HCT116 (cell line): ENCODE data around the gene CISTR. TPM values are rescaled to one million over a fixed set of nuclear protein-coding genes. Genes with fewer than 3 reads are reported as not detected.

ENCODE experiments used
- ATAC-seq: fragments of 200-7000 bp; cut with Tn5 transposase; 2 replicates; pipeline ENCODE4 v1.9.1; 2020; ENCODE audit warnings: mild to moderate bottlenecking, moderate library complexity
- BruUV-seq: library from RNA; stranded (reverse); fragments of 400-500 nt; replicated peaks from 2 replicates; lab custom pipeline; 2021; lab: Mats Ljungman, UMichigan
- CTCF ChIA-PET: fragments of 300-600 bp; sonication (Branson Sonifier 250); formaldehyde crosslinking; loops from one replicate; lab custom pipeline; 2021; ENCODE audit warnings: antibody characterized with exemption; lab: Charles Lee
- POLR2A ChIA-PET: fragments of 300-600, 350-600 bp; sonication (Branson Sonifier 250); formaldehyde crosslinking; loops from one replicate; lab custom pipeline; 2021; ENCODE audit warnings: antibody characterized with exemption; lab: Charles Lee
- RAD21 ChIA-PET, 2 experiments: fragments of 300-600 bp; sonication (Branson Sonifier 250); formaldehyde crosslinking; loops; one replicate each; lab custom pipeline; 2023; ENCODE audit warnings: low total read pairs in 2 of 2; ENCODE audit not compliant: uncharacterized antibody in 2 of 2, unreplicated experiment in 2 of 2, low non-redundant PET in 1 of 2; lab: Charles Lee
- DNase-seq: peaks from one replicate; pipeline ENCODE4 v3.0.0-alpha.2; 2010; ENCODE audit warnings: low read depth, low spot score
- H2AFZ ChIP-seq: fragments of 200-600 bp; shearing (Covaris generic), sonication (generic); 2 replicates; pipeline ENCODE4 v1.6.1; 2017; ENCODE audit warnings: low read depth, mixed run types, mixed read lengths, antibody characterized with exemption, low read length; ENCODE audit not compliant: poor library complexity, severe bottlenecking
- H3K27ac ChIP-seq: 2 replicates; pipeline ENCODE4 v1.5.1; 2012; ENCODE audit warnings: low read depth, low read length
- H3K27me3 ChIP-seq: fragments of 200-600 bp; sonication (generic); 2 replicates; pipeline ENCODE4 v1.6.1; 2016; ENCODE audit warnings: mixed run types, low read length, mixed read lengths; ENCODE audit not compliant: insufficient read depth
- H3K36me3 ChIP-seq, 2 experiments: fragments of 200-500 bp in 1 of 2; fragments of 200-600 bp in 1 of 2; sonication (Bioruptor generic) in 1 of 2; sonication (generic) in 1 of 2; 2 replicates each; pipeline versions ENCODE4 v1.5.1 to v1.6.1; 2014 to 2016; ENCODE audit warnings: low read length in 2 of 2, inconsistent platforms in 1 of 2, mixed read lengths in 1 of 2, mixed run types in 1 of 2; ENCODE audit not compliant: insufficient read depth in 2 of 2, control insufficient read depth in 1 of 2
- H3K4me1 ChIP-seq, 2 experiments: fragments of 200-600 bp in 1 of 2; sonication (generic) in 1 of 2; 2 replicates each; pipeline versions ENCODE4 v1.5.1 to v1.6.1; 2012 to 2017; ENCODE audit warnings: low read length in 2 of 2, inconsistent platforms in 1 of 2, mild to moderate bottlenecking in 1 of 2, mixed read lengths in 1 of 2, mixed run types in 1 of 2, moderate library complexity in 1 of 2; ENCODE audit not compliant: insufficient read depth in 2 of 2, control insufficient read depth in 1 of 2
- H3K4me2 ChIP-seq: fragments of 200-600 bp; sonication (generic); 2 replicates; pipeline ENCODE4 v1.6.1; 2017; ENCODE audit warnings: mixed run types, low read length, mixed read lengths
- H3K4me3 ChIP-seq, 2 experiments: fragments of 200-600 bp in 1 of 2; sonication (generic) in 1 of 2; replicated peaks in 1 of 2; 2 replicates each; pipeline ENCODE4 v1.5.1; 2011 to 2016; ENCODE audit warnings: low read length in 2 of 2, control low read depth in 1 of 2, low read depth in 1 of 2, mild to moderate bottlenecking in 1 of 2, mixed read lengths in 1 of 2, mixed run types in 1 of 2
- H3K79me2 ChIP-seq: fragments of 200-600 bp; sonication (generic); 2 replicates; pipeline ENCODE4 v1.6.1; 2017; ENCODE audit warnings: mild to moderate bottlenecking, mixed run types, low read length, moderate library complexity, mixed read lengths; ENCODE audit not compliant: insufficient read depth
- H3K9ac ChIP-seq: fragments of 200-600 bp; sonication (generic); 2 replicates; pipeline ENCODE4 v1.6.1; 2016; ENCODE audit warnings: low read length, mixed read lengths
- H3K9me2 ChIP-seq: fragments of 200-600 bp; sonication (generic), shearing (Covaris generic); 2 replicates; pipeline ENCODE4 v1.6.1; 2017; ENCODE audit warnings: mixed run types, mild to moderate bottlenecking, moderate library complexity; ENCODE audit not compliant: insufficient read depth
- H3K9me3 ChIP-seq, 2 experiments: fragments of 200-500 bp in 1 of 2; fragments of 200-600 bp in 1 of 2; sonication (Bioruptor generic) in 1 of 2; sonication (generic) in 1 of 2; 2 replicates each; pipeline ENCODE4 v1.6.1; 2014 to 2017; ENCODE audit warnings: low read length in 2 of 2, mixed read lengths in 2 of 2, inconsistent platforms in 1 of 2, low read depth in 1 of 2, mild to moderate bottlenecking in 1 of 2, mixed run types in 1 of 2, moderate library complexity in 1 of 2; ENCODE audit not compliant: control insufficient read depth in 1 of 2, insufficient read depth in 1 of 2
- H4K20me1 ChIP-seq: fragments of 200-600 bp; sonication (generic), shearing (Covaris generic); 2 replicates; pipeline ENCODE4 v1.6.1; 2017; ENCODE audit warnings: mixed run types, mild to moderate bottlenecking, moderate library complexity; ENCODE audit not compliant: insufficient read depth
- ATF3 ChIP-seq: IDR thresholded peaks from 2 replicates; pipeline ENCODE4 v1.6.1; 2012
- CTCF ChIP-seq, 3 experiments: fragments of 200-600 bp in 1 of 3; sonication (generic) in 1 of 3; IDR thresholded peaks in 2 of 3; conservative IDR thresholded peaks in 1 of 3; 2 replicates each; pipeline ENCODE4 v1.5.1; 2012 to 2017; ENCODE audit warnings: low read depth in 2 of 3, low read length in 2 of 3, antibody characterized with exemption in 1 of 3, borderline replicate concordance in 1 of 3, control low read depth in 1 of 3, mild to moderate bottlenecking in 1 of 3, mixed read lengths in 1 of 3, mixed run types in 1 of 3, moderate library complexity in 1 of 3; ENCODE audit not compliant: insufficient read depth in 1 of 3
- EGR1 ChIP-seq: IDR thresholded peaks from 2 replicates; pipeline ENCODE4 v1.6.1; 2012; ENCODE audit warnings: low read depth
- ELF1 ChIP-seq: IDR thresholded peaks from 2 replicates; pipeline ENCODE4 v1.6.1; 2012; ENCODE audit warnings: low read depth, borderline replicate concordance
- EZH2phosphoT487 ChIP-seq: fragments of 200-600 bp; IDR thresholded peaks from 2 replicates; pipeline ENCODE4 v1.6.1; 2018; ENCODE audit warnings: antibody characterized with exemption, borderline replicate concordance
- JUND ChIP-seq: IDR thresholded peaks from 2 replicates; pipeline ENCODE4 v1.6.1; 2012
- MAX ChIP-seq: IDR thresholded peaks from 2 replicates; pipeline ENCODE4 v1.6.1; 2012
- RAD21 ChIP-seq: IDR thresholded peaks from 2 replicates; pipeline ENCODE4 v1.6.1; 2012; ENCODE audit warnings: low read depth, mild to moderate bottlenecking
- SRF ChIP-seq: IDR thresholded peaks from 2 replicates; pipeline ENCODE4 v1.6.1; 2012; ENCODE audit warnings: low read depth
- TCF7L2 ChIP-seq: IDR thresholded peaks from 2 replicates; pipeline ENCODE4 v1.7.0; 2011; ENCODE audit warnings: borderline replicate concordance, inconsistent platforms; ENCODE audit not compliant: insufficient read depth, insufficient read length; ENCODE audit errors: extremely low read depth
- ZNF274 ChIP-seq: fragments of 200-500 bp; sonication (Bioruptor generic); IDR thresholded peaks from 2 replicates; pipeline ENCODE4 v1.6.1; 2014; ENCODE audit warnings: mild to moderate bottlenecking, low read depth, low read length, inconsistent platforms
- intact Hi-C: fragments of 100-400 bp; cut with micrococcal nuclease; formaldehyde crosslinking; loops from 2 replicates; pipeline ENCODE4 v1.10.0; 2022
- total RNA-seq: library from RNA; stranded (reverse); gene quantifications from one replicate; pipeline ENCODE4 v1.2.1, GENCODE V29; 2021; ENCODE audit not compliant: unreplicated experiment

CISTR gene
- total RNA-seq, 1 experiment from 2014 or later = not detected

GRCh38 chr12:53733807-53734200 is 18.0 kb downstream of the CISTR start:
- Histone ChIP-seq H2AFZ (no peak overlapping the region), H3K27ac (no peak overlapping the region), H3K9ac (no peak overlapping the region), H3K36me3 (no peaks in the 10 kb centered on the region), H3K9me2 (no peaks in the 10 kb centered on the region), H3K79me2 (no peaks in the 10 kb centered on the region), H3K4me3 (no peak overlapping the region), H3K9me3 (no peaks in the 10 kb centered on the region), H3K4me2 (no peak overlapping the region), H3K4me1 (peaks cover 2 to 6% of the 10 kb centered on the region in 2 experiments; a peak in 3 of 4 replicates), H4K20me1 (no peaks in the 10 kb centered on the region), H3K27me3 (no peaks in the 10 kb centered on the region)
- TF ChIP-seq SRF (no peak), CTCF (IDR thresholded peaks at IDR 0.05 in 2 of 3, conservative IDR thresholded peaks at IDR 0.05 in 1 of 3; ENCODE audit: borderline replicate concordance in 1 of 3, insufficient read depth in 1 of 3, low read depth in 2 of 3, low read length in 2 of 3) (no peak), ELF1 (no peak), EGR1 (no peak), JUND (no peak), TCF7L2 (no peak), ATF3 (no peak), EZH2phosphoT487 (no peak), MAX (no peak), RAD21 (no peak), ZNF274 (no peak)
- no TSS peak for BruUV-seq
- ChIA-PET POLR2A (no interaction called here), CTCF (interaction anchor here (1.0 to 2.5 kb wide), 3 partner anchors 9 to 32 kb away, joined by 4 to 20 read pairs (median 5); no protein-coding TSS in a partner anchor), RAD21 (no interaction called here)
- intact Hi-C loops = no loop called here
- ATAC-seq = no peak
- DNase-seq = no peak
